ENCODE results near the gene AICDA.
"Not testable (repeated sequence)": the region's sequence is repeated elsewhere in the genome, so short reads cannot be mapped to it uniquely, and the experiment has no call there.

AICDA gene

DNA sequence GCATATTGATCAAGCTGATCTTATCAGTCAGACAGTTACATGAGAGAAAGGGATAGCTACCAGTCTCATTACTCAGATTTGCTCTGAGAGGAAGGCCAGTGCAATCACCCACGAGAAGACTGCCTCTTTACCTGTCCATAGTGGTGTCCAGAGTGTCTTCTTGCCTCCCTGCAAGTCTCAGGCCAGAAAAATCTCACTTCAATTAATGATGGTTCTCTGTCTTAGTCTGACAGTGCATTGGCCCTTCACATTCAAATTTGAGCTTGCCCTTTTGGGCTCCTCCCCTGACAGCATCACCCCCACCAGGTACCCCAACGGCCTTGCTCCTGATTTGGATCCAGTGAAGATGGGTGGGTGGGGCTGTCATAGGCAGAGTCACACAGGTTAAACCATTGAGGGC is at the start of gene AICDA:
Gene AICDA, minus strand, starts transcription at position 231 of the 400 bp plus-strand sequence. Its CDS starts 92 bp downstream, at position 139.
- DNase-seq, result no peak

DNA sequence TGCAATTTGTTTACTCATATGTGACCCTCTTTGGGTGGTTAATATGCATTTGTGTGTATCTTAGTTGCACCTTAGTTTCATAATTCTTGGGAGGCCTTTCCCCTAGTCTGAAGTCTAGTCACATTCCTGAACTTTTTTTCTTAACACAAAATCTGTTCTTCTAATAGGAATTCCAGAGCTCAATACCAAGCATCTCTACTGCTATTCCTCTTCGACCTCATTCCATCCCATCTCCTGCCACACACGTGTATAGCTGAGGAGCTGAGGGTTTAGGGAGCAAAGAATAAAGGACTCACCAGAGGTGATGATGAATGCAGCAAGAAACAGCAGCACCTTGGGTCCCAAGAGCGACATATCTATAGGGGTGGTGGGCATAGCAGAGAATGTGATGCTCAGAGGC is 49.1 kb upstream of the AICDA start:
- DNase-seq, result no peak

GRCh38 chr12:8661016-8661415 is 48.4 kb upstream of the AICDA start:
- DNase-seq, result no peak

- no peak for DNase-seq
These were observed 45.7 kb upstream of the AICDA start for GRCh38 chr12:8658346-8658745.

GRCh38 chr12:8655421-8655820 is 42.8 kb upstream of the AICDA start:
- no peak for DNase-seq

- peak; percentile 6 for DNase-seq
These were observed 36.0 kb upstream of the AICDA start for GRCh38 chr12:8648576-8649205.

DNA sequence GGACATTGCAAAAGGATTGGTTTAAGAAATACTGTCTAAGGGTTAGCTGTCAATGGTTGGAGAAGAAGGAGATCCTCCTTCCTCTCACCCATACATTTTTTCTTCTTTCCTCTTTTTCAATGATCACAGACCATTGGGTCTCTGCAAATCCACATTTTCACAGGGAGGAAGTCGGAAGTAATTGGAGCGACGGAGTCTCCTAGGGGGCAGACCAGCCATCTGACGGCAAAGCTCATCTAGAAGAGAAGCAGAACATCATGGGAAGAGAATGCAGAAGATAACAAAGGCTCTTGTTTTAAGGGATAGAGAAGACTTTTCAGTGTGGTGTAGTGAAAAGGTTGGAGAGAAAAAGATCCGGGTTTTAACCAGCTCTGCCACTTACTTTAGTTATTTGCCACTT is 35.3 kb upstream of the AICDA start:
- no peak for DNase-seq

DNA sequence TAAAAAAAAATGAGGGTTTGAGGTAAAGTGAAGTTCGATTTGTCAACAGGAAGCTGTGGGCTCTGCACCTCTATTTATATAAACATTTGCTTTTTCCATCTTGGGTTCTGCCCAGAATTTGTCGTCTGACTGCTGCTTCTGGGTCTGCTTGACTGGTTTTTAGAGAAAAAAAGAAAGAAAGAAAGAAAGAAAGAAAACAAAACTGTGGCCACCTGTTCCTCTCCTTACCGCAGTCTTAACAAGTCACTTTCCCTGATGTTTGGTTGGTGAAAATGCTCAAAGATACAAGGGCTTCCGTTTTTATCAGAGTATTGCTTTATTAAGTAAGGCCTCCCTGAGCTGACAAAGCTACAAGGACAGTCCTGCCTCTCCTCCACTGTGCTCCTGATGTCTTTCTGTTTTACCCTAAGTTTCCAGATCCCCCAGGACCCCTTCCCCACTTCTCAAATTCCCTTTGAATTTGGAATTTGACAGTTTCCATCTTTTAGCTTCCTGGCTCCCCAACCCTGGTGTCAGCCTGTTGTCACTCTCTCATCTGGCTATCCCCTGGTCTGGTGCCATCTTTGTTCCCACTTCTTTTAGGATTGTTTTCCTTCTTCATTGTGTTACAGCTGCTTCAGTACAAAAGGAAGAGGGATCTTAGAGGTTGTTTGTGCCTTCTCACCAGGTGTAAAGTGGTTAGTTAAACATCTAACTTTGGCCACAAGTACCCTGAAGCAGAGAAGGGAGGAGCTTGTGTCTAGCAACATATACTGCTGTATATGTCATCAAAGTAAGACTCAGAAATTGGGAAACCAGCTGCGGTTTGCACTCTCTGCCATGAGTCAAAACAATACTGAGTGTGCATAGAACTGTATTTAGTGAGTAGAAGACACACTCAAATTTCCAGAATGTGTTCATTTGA is 31.9 kb upstream of the AICDA start:
- DNase-seq, result peak; percentile 78

DNA sequence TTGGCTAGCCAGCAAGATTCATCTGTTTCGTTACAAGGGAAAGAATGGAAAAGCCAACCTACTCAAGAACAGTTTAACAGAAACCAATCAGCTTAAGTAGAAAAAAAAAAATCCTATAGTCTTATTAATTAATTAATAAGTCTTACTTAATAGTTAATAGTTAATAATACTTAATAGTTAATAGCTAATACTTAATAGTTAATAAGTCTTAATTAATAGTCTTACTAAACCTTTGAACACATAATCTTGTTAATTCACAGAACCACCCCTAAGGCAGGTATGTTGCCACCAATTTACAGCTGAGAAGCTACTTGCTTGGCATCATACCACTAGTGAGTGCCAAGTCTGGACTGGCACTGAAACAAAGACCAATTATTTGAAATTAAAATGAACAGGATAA is 30.1 kb upstream of the AICDA start:
- no peak for DNase-seq

DNA sequence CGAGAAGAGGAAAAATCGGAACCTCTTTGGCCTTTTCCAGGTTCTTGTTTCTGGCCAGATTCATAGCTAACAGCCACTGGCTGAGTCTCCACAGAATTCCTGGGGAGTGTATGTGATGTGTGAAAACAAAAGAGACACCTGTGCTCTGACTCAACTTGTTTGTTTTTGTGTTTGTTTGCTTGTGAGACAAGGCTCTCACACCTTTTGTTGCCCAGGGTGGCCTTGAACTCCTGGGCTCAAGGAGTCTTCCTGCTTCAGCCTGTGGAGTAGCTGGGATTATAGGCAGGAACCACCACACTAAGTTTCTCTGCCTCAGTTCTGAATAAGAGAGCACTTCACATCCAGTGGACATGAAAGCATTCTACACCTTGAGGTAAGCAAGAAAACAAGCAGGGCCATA is 27.3 kb upstream of the AICDA start:
- DNase-seq, result no peak

- DNase-seq, result no peak
These were observed 26.3 kb upstream of the AICDA start for GRCh38 chr12:8638951-8639350.

GRCh38 chr12:8637666-8638065 is 25.0 kb upstream of the AICDA start:
- DNase-seq, result no peak

- no peak for DNase-seq
These were observed 24.6 kb upstream of the AICDA start for GRCh38 chr12:8637244-8637643.

- DNase-seq, result no peak
These were observed 23.9 kb upstream of the AICDA start for GRCh38 chr12:8636581-8636980.

DNA sequence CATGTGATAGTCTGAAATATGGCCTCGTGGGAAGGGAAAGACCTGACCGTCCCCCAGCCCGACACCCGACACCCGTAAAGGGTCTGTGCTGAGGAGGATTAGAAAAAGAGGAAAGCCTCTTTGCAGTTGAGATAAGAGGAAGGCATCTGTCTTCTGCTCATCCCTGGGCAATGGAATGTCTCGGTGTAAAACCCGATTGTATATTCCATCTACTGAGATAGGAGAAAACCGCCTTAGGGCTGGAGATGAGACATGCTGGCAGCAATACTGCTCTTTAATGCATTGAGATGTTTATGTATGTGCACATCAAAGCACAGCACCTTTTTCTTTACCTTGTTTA is 23.3 kb upstream of the AICDA start:
- DNase-seq, result not testable (repeated sequence)

DNA sequence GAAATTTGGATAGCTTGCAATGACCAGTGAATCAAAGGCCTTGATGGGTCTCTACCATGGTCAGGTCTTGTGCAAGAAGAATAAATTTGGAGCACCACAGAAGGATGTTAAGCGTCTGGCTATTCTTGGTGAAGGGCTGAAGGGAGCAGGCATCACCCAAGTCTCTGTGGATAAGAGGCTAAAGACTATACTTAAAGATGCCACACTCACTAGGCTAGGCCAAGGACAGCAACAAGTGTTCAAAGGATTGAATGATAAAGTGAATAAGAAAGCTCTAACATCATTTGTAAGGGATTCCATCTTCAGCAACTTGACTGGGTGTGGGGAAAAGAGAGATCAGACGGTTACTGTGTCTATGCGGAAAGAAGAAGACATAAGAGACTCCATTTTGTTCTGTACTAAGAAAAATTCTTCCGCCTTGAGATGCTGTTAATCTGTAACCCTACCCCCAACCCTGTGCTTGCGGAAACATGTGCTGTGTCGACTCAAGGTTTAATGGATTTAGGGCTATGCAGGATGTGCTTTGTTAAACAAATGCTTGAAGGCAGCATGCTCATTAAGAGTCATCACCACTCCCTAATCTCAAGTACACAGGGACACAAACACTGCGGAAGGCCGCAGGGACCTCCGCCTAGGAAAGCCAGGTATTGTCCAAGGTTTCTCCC is 22.8 kb upstream of the AICDA start:
- DNase-seq, result not testable (repeated sequence)

DNA sequence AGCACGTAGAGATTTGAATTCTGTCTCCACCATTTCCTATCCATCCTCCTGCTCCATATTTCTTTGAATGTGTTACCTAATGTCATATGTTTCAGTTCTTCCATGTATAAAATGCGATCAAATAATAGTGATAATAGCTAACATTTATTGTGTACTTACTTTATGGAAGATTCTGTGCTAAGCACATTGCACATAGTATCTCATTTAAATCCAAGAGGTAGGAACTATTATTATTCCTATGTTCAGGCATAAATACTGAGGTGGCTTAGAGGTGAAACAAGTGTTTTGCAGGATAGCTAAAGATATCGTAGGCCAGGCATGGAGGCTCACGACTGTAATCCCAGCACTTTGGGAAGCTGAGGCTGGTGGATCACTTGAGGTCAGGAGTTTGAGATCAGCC is 17.5 kb upstream of the AICDA start:
- DNase-seq, result no peak

GRCh38 chr12:8629486-8630033 is 16.9 kb upstream of the AICDA start:
- DNase-seq, result peak; percentile 39

- DNase-seq, result no peak
These were observed 16.1 kb upstream of the AICDA start for GRCh38 chr12:8628731-8629130.

GRCh38 chr12:8624750-8625149 is 12.1 kb upstream of the AICDA start:
- DNase-seq, result not testable (repeated sequence)

DNA sequence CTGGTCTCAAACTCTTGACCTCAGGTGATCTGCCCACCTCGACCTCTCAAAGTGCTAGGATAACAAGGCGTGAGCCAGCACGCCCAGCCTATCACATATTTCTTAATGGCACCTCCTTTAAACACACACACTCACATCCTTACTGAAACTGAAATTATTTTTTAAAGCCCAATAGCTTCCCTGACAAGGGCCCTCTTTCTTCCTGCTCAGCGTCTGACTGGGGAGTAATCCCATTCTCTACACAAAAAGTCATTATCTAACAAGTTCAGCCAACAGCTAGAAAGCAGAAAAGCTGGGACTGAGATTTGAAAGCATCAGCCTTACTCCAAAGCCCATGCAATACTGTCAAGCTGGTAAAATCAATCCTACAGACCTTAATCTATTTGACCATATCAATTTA is 10.0 kb upstream of the AICDA start:
- no peak for DNase-seq

- no peak for DNase-seq
These were observed 2.5 kb upstream of the AICDA start for GRCh38 chr12:8615206-8615605.

GRCh38 chr12:8613881-8614280 is 1.2 kb upstream of the AICDA start:
- DNase-seq, result not testable (repeated sequence)

Measured in MV-4-11 (cell line).